ENCODE measurements around the gene SSH2. TPM values are rescaled to one million over a fixed set of nuclear protein-coding genes. Genes with fewer than 3 reads are reported as not detected.

SSH2 gene
- total RNA-seq, 8 experiments from 2014 or later, result 12.4 to 80.9 (median 16.0) TPM

DNA sequence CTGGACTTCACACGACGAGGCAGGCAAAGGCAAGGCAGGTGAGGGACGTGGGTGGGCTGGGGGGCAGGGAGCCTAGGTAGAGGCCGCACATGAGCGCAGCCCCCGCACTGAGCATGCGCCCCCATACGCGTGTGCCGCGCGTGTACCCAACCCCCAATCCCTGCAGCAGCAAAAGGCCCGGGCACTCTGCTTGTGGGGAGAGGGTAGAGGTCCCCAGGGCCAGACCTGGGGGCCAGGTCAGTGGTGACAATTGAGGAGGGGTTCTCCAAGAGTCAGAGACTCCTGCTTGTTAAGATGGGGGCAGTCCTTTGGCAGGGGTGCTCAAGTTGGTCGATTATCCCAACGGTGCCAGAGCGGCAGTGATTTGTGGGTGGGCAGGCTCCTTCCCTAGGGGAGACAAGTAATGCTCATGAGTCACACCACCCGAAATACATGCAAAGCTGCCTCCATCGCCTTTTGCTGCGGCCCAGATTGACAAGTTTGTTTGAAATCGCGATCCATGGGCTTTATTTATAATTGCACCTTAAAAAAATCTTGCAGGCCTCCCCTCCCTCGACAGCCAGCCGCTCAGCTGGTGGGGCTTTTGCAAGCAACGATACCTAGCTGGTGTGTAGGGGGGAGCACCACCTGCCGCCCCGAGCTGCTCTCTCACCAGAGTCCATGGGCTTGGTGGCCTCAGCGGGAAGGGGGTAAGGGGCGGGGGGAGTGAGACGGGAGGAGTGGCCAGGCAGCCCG lies 339.4 kb downstream of the SSH2 start:
- Histone ChIP-seq H3K27ac (peak overlapping the region; percentile 74 to 80), H3K4me3 (peak overlapping the region in 4 of 5 donors; percentile 11 to 90 (median 73)), H3K4me1 (replicated peaks in 1 of 2) (peaks cover 40 to 44% of the 10 kb centered on the region in 2 donors)
- in situ Hi-C loops (cut with MboI; ENCODE audit: low pct_unique_long_range_greater_than_20kb in 2 of 9, low sequenced_read_pairs in 9 of 9, unreplicated experiment in 9 of 9), result no loop called here
- 0 to 30% (median 16%) methylated on average over 2 to 12 of the region's 30 CpGs; no CpG with 5 or more reads in 3 of the 10 experiments for WGBS, 10 experiments
- ATAC-seq (replicated peaks in 6 of 8), result peak in 6 of 8 experiments; percentile 0 to 24 (median 11)

DNA sequence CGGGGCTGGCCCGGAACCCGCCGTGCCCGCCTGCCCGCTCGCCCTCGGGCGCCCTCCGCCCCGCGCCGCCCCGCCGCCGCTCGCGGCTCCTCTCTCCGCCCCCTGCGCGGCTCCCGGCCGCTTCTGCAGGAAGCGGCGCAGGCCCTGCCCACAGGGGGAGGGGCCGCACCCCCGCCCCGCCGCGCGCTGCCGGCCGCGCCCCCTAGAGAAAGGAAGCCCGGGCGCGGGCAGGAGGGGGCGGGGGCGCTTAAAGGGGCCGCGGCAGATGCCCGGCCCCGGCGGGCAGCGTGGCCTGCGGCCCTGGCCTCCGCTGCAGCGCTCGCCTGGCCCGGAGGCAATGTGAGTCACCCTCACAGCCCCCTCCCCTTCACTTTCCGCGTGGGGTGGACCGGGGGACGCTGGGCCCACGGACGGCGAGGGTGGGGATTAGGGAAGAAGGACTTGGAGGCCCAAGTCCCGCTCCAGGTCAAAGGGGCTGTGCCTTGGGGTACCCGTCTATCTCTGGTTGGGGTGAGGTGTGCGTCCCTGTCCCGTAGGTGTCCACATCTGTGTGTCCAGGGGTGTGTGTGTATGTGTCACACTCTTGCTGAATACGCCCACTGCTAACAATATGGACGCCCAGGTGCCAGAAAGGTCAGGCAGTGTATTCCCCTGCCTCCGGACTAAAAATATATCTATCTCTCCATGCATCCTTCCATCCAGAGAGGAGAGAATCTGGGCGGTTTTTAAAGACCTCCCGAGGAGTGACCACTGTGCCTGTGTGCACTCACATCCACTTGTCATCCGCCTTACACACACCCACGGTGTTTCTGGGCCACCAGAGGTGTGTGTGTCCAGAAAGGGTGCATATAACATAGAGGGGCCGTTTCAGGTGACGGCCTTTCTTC lies 340.3 kb downstream of the SSH2 start, which contains the start of gene GIT1:
Gene GIT1, minus strand, starts transcription at position 125 of the 887 bp plus-strand sequence. CDS start 270 bp downstream, outside the sequence.
- in situ Hi-C loops (cut with MboI; ENCODE audit: low pct_unique_long_range_greater_than_20kb in 2 of 9, low sequenced_read_pairs in 9 of 9, unreplicated experiment in 9 of 9), result no loop called here

DNA sequence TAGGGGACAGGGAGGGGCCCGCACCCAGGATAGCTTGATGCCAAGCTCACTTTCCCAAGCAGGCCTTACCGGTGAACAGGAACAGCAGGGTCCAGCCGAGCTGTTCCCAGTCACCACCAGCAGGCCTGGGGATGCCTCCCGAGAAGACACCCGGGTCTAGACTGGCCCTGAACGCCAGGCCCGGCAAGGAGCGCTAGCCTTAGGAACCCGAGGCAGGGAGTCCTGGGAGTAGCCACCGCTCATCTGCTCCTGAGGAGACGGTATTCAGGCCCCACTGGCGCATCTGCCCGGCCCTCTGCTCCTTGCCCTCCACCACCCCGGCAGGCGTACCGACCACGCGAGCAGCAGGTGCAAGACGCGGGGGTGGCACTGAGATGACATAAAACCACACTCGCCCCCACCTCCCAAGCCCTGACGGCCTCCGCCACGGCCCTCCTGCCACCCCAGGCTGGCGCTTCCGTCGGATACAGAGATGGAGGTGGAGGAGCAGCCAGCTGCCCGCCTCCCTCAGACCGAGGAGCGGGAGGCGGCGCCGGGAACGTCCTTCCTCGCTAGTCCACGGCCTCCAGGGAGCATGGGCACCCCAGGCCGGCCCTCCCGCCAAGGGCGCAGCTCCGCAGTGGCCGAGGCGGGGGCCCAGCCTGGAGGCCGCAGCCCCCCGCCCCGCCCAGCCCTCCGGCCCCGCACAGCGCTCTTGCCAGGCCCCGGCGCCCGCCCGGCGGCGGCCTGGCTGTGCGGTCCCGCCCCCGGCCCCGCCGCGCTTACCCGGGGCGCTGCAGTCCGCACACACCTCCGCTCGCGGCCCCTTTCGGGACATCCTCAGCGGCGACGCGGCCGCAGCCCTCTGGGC lies 341.2 kb downstream of the SSH2 start:
- in situ Hi-C loops (cut with MboI; ENCODE audit: low pct_unique_long_range_greater_than_20kb in 2 of 9, low sequenced_read_pairs in 9 of 9, unreplicated experiment in 9 of 9), result no loop called here
- 0 to 7% (median 3%) methylated on average over 2 to 6 of the region's 72 CpGs; no CpG with 5 or more reads in 7 of the 10 experiments for WGBS, 10 experiments
- peak overlapping the region; percentile 56 to 90 (median 75) for H3K4me3 ChIP-seq
- H3K27ac ChIP-seq, result peak overlapping the region; percentile 74 to 80
- ATAC-seq (replicated peaks in 6 of 8), result peak; percentile 5 to 22 (median 12)
- H3K4me1 ChIP-seq (replicated peaks in 1 of 2), result peaks cover 46 to 54% of the 10 kb centered on the region in 2 donors

More for the DNA sequence above, 340.3 kb downstream of the SSH2 start, which contains the start of gene GIT1:
- peak; percentile 41 to 66 (median 60) for ATAC-seq (replicated peaks in 6 of 8)
- H3K4me1 ChIP-seq (replicated peaks in 1 of 2), result peaks cover 37 to 50% of the 10 kb centered on the region in 2 donors
- H3K27ac ChIP-seq, result peak within 1 kb of the TSS; percentile 74 to 80
- 0 to 40% (median 19%) methylated on average over 1 to 5 of the region's 70 CpGs; no CpG with 5 or more reads in 7 of the 10 experiments for WGBS, 10 experiments
- H3K4me3 ChIP-seq, result peak within 1 kb of the TSS; percentile 56 to 90 (median 75)

DNA sequence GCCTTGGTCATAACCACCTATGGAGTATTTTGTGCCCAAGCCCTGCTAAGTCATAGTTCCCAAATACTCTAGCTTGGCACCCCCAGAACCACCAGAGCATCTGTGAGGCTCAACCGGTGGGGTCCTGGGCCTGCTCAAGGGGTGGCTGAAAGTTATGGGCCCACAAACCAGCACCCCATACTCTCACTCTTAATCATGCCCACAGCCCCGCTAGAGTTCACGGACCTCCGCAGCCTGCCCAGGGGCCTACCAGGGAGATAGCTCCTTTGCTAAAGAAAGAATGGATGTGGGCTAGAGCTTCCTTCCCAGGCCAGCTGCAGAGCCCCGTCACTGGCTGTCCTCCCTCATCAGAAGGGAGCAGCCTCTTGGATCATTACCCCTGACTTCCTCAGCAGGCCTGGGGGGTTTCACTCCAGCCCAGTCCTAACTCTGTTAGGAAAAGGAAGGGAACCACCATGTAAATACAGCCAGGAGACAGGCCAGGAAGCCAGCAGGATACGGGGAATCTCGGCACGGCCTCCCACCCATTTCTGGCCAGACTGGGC lies 341.9 kb downstream of the SSH2 start:
- in situ Hi-C loops (cut with MboI; ENCODE audit: low pct_unique_long_range_greater_than_20kb in 2 of 9, low sequenced_read_pairs in 9 of 9, unreplicated experiment in 9 of 9), result no loop called here
- H3K27ac ChIP-seq, result no peak overlapping the region
- 0 to 57% (median 32%) methylated on average over 2 to 3 of the region's 8 CpGs; no CpG with 5 or more reads in 6 of the 10 experiments for WGBS, 10 experiments
- ATAC-seq (replicated peaks in 6 of 8), result no peak
- H3K4me1 ChIP-seq (replicated peaks in 1 of 2), result peaks cover 48 to 56% of the 10 kb centered on the region in 2 donors
- H3K4me3 ChIP-seq, result peak overlapping the region; percentile 56 to 90 (median 75)

DNA sequence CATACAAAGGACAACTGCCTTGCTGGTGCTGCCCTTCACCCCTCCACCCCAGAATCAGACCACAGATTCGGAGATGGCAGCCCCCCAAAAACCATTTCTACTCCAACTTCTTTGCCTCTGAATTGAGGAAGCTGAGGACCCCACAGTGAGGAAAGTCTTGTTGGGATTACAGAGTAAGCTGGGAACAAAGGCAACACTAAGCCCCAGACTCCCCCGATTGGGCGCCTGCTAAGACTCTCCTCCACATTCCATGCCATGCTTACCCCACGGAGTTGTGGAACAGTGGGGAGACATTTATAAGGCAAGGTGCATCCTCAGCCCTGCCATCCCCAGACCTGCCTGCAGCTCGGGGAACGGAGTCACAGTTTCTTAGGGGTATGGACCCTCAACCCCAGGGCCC lies 342.4 kb downstream of the SSH2 start:
- H3K27ac ChIP-seq, result no peak overlapping the region
- in situ Hi-C loops (cut with MboI; ENCODE audit: low pct_unique_long_range_greater_than_20kb in 2 of 9, low sequenced_read_pairs in 9 of 9, unreplicated experiment in 9 of 9), result no loop called here
- H3K4me1 ChIP-seq (replicated peaks in 1 of 2), result peaks cover 45 to 53% of the 10 kb centered on the region in 2 donors
- WGBS, 10 experiments, result 73 to 100% (median 82%) methylated on average over 1 to 4 of the region's 6 CpGs; no CpG with 5 or more reads in 5 of the 10 experiments
- H3K4me3 ChIP-seq, result peak overlapping the region in 1 of 5 donors; percentile 79
- ATAC-seq (replicated peaks in 6 of 8), result no peak

DNA sequence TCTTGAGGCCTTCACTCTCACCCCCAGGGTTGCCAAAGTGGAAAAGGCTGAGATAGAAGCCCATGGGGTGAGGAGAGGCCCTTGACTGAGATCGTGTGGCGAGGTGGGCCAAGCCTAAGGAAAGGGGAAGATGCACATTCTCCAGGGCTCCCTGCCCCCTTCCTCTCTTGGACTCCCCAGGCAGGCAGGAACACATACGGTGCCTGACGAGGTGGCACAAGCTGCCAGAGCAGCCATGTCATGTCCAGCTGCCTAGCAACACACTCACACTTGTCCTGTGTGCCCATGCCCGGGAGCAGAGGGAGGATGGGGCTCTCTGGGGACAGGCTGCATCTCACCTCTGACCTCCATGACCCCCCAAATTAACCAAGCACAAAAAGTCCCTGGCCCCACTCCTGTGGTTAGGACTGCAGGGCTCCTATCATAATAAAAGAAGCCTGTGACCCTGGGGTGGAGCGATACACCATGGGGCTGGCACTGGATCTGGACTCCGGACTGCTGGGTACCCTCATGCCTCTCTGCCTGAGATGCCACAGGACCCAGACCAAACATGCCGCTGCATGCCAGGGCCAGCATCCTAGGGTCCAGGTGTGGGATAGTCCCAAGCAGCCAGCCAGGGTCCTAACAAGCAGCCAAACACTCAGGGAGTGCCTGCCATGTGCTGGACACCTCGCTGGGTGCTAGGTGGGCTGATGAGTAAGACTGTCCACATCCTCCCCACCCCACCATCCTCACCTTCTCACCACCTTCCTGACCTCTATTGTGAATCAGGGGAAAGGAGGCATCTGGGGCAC lies 343.2 kb downstream of the SSH2 start:
- in situ Hi-C loops (cut with MboI; ENCODE audit: low pct_unique_long_range_greater_than_20kb in 2 of 9, low sequenced_read_pairs in 9 of 9, unreplicated experiment in 9 of 9), result no loop called here
- no peak for ATAC-seq (replicated peaks in 6 of 8)
- H3K27ac ChIP-seq, result no peak overlapping the region
- H3K4me3 ChIP-seq, result no peak overlapping the region
- H3K4me1 ChIP-seq (replicated peaks in 1 of 2), result peaks cover 39 to 46% of the 10 kb centered on the region in 2 donors
- 80 to 100% (median 84%) methylated on average over 2 to 4 of the region's 9 CpGs; no CpG with 5 or more reads in 5 of the 10 experiments for WGBS, 10 experiments

DNA sequence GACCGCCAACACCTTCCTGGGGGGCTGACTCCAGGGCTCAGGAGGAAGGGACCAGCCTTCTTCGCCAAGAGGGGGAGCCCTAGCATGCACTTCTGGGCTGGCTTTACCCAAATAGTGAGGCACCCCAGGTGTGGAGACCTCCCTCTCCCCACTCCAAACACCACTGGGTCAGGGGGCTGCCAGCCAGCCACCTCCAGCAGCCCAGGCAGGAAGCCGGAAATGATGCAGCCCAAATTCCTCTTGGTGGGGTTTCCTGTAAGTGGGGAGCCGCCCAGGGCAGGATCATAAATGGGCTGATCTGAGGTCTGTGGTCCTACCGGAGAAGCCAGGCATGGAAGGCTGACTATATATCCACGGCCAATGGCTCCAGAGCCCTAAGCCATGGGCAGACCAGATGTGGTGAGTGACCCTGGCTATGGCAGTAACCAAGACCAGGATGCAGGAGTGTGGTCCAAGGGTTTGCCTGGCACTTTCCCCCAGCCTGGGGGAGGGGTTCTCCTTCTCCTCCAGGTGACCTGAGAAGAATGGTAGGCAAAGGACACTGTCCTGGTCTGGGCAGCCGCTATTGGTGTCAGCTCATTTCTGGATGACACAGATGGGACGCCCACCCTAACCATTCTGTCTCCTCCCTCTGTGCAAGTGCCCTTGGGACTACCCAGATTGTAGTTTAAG lies 344.8 kb downstream of the SSH2 start:
- H3K4me1 ChIP-seq (replicated peaks in 1 of 2), result peaks cover 33 to 42% of the 10 kb centered on the region in 2 donors

DNA sequence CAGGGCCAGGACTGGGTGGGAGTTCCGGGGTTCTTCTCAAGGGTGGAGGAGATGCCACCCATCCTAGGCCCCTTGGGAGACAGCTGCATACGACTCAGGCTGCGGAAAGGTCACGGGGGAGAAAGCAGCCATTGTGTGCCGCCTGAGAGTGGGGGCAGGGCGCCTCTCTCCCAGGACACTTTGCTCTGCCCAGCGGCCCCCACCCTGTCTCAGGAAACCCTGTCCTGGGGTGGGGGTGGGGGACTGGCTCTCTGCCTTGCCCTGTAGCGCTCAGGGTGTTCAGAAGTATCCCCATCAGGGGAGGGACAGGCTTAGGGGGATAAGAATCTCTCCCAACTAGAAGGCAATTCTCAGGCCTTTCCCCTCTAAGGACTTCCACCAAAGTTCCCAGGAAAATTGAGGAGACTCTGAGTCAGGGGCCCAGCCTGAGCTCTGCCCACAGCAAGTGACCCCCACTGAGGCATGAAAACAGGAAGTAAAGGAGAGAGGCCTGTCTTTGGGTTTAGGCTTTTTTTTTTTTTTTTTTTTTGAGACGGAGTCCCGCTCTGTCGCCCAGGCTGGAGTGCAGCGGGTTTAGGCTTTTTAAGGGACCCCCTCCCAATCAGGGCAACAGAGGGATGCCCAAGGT lies 345.5 kb downstream of the SSH2 start:
- Histone ChIP-seq H3K4me3 (no peak overlapping the region), H3K27ac (no peak overlapping the region), H3K4me1 (replicated peaks in 1 of 2) (peaks cover 28 to 35% of the 10 kb centered on the region in 2 donors)
- ATAC-seq (replicated peaks in 6 of 8), result peak in 1 of 8 experiments; percentile 9
- in situ Hi-C loops (cut with MboI; ENCODE audit: low pct_unique_long_range_greater_than_20kb in 2 of 9, low sequenced_read_pairs in 9 of 9, unreplicated experiment in 9 of 9), result no loop called here
- 27 to 100% (median 60%) methylated on average over 1 to 3 of the region's 12 CpGs; no CpG with 5 or more reads in 6 of the 10 experiments for WGBS, 10 experiments

More for the DNA sequence above, 344.8 kb downstream of the SSH2 start:
- in situ Hi-C loops (cut with MboI; ENCODE audit: low pct_unique_long_range_greater_than_20kb in 2 of 9, low sequenced_read_pairs in 9 of 9, unreplicated experiment in 9 of 9), result no loop called here
- Histone ChIP-seq H3K27ac (no peak overlapping the region), H3K4me3 (no peak overlapping the region)
- 0 to 100% (median 75%) methylated on average over 1 to 2 of the region's 8 CpGs; no CpG with 5 or more reads in 5 of the 10 experiments for WGBS, 10 experiments
- no peak for ATAC-seq (replicated peaks in 6 of 8)

DNA sequence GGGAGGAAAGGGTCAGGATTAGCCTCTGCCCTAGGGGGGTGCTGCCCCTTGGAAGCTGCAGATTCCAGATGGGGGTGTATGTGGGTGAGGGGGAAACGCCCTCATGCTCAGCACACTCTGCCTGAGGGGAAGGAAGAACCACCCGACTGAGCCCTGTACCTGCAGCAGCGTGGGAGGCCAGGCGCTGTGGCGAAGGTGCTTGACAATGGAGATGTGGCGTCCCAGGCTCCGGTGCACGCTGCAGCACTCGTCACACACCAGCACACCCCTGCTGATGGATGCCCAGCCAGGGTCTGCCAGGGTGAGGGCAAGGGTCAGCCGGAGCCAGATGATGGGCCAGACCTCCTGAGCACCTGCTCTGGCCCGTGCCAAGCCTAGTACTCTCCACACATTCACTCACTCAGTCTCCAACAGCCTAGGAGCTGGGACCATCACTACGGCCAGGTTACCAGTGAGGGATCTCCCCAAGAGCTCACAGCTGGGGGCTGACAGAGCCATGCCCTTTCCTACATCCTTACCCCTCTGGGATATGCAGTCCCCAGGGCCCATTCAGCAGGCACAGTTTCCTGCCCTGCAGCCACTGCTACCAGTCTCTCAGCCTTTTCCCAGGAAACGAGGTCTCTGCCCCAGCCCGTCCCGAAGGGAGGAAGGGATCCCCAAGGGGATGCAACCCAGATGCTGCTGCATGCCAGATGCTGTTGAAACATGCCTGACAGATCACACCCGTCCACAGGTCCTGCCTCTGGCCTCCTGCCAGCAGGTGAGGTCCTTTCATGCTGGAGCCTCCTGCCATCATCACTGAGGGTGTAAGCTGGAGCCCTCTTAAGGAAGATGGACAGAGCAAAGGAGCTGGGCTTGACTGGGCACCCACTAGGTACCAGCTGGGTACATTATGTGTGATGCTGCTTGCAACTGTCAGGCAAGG lies 346.4 kb downstream of the SSH2 start:
- 40 to 100% (median 87%) methylated on average over 1 to 3 of the region's 16 CpGs; no CpG with 5 or more reads in 7 of the 10 experiments for WGBS, 10 experiments
- in situ Hi-C loops (cut with MboI; ENCODE audit: low pct_unique_long_range_greater_than_20kb in 2 of 9, low sequenced_read_pairs in 9 of 9, unreplicated experiment in 9 of 9), result no loop called here
- no peak for ATAC-seq (replicated peaks in 6 of 8)
- Histone ChIP-seq H3K27ac (no peak overlapping the region), H3K4me1 (replicated peaks in 1 of 2) (peaks cover 28 to 35% of the 10 kb centered on the region in 2 donors), H3K4me3 (no peak overlapping the region)

DNA sequence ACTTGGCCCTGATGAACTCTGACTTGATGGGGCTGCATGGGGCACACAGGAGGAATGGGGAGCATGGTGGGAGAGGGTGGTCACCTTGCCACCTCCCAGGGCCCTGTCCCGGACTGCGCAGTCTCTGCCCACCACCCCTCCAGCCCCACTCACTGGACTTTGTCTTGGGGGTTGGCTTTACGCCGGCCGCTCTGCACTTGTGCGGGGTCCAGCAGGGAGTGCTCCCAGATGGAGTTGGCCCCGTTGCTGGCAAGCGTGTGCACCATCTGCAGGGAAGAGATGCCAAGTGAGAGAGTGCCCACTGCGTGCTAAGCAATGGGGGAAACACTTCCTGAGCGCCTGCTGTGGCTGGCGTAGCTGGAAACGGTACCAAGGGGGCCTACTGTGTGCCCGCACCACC lies 347.3 kb downstream of the SSH2 start:
- H3K4me1 ChIP-seq (replicated peaks in 1 of 2), result peaks cover 22 to 31% of the 10 kb centered on the region in 2 donors

More for the DNA sequence above, 347.3 kb downstream of the SSH2 start:
- H3K4me3 ChIP-seq, result no peak overlapping the region
- no peak for ATAC-seq (replicated peaks in 6 of 8)
- H3K27ac ChIP-seq, result no peak overlapping the region
- WGBS, 10 experiments, result 95 to 100% (median 98%) methylated on average over 1 to 6 of the region's 13 CpGs; no CpG with 5 or more reads in 4 of the 10 experiments
- in situ Hi-C loops (cut with MboI; ENCODE audit: low pct_unique_long_range_greater_than_20kb in 2 of 9, low sequenced_read_pairs in 9 of 9, unreplicated experiment in 9 of 9), result no loop called here

All from motor neuron (in vitro differentiated cells).